ENCODE data around the gene ARSB. TPM values are rescaled to one million over a fixed set of nuclear protein-coding genes. Genes with fewer than 3 reads are reported as not detected.
A peak's percentile ranks its signal among the peaks of the same experiment; 100 is the strongest.

ARSB gene
- total and polyA plus RNA-seq, 10 of the 15 experiments (the other 5 are each of a cell fraction or from before 2014, with no cell fraction given) = 1.2 to 8.2 (median 6.1) TPM

GRCh38 chr5:78985725-78986223 lies 664 bp upstream of the ARSB start (continued):
- TF ChIP-seq HCFC1 (IDR thresholded peaks at IDR 0.05; ENCODE audit: low read length) = no peak
- no peak for TF ChIP-seq POLR2A (IDR thresholded peaks at IDR 0.05; ENCODE audit: low read depth, low read length)
- TF ChIP-seq NRF1 (conservative IDR thresholded peaks at IDR 0.05; ENCODE audit: low read depth, low read length) = no peak
- peak; percentile 81 for TF ChIP-seq CBFB (IDR thresholded peaks at IDR 0.05; ENCODE audit: low read depth)
- TF ChIP-seq RUNX3 (IDR thresholded peaks at IDR 0.05; ENCODE audit: low read length) = peak; percentile 88
- TF ChIP-seq BRCA1 (IDR thresholded peaks at IDR 0.05; ENCODE audit: low read depth, low read length) = no peak
- no peak for TF ChIP-seq NR2C2 (IDR thresholded peaks at IDR 0.05; ENCODE audit: borderline replicate concordance, control insufficient read depth, insufficient read length, low read depth)
- TF ChIP-seq RAD21 (IDR thresholded peaks at IDR 0.05; ENCODE audit: insufficient read depth, low read depth, low read length) = no peak
- peak; percentile 46; the same call in 1 of the 2 replicates for TF ChIP-seq POLR2AphosphoS5 (IDR thresholded peaks at IDR 0.05; ENCODE audit: low read length)
- 0 out of 2 replicates have a peak, but pooled peaks have one; percentile 15 for TF ChIP-seq TCF3 (IDR thresholded peaks at IDR 0.05; ENCODE audit: borderline replicate concordance, insufficient read depth, low read depth, low read length)
- no peak for TF ChIP-seq USF2 (IDR thresholded peaks at IDR 0.05; ENCODE audit: borderline replicate concordance, low read depth, low read length)
- TF ChIP-seq KAT2A (conservative IDR thresholded peaks at IDR 0.05; ENCODE audit: control insufficient read depth, low read depth, low read length) = no peak
- TF ChIP-seq USF1 (IDR thresholded peaks at IDR 0.05; ENCODE audit: borderline replicate concordance, extremely low read length, insufficient read depth, low read depth, low read length) = no peak
- TF ChIP-seq FOS (IDR thresholded peaks at IDR 0.05; ENCODE audit: borderline replicate concordance, extremely low read depth, insufficient read length) = no peak
- TF ChIP-seq TAF1 (IDR thresholded peaks at IDR 0.05; ENCODE audit: borderline replicate concordance, low read depth, low read length) = no peak
- no peak for TF ChIP-seq ZBTB4 (CRISPR knock-in tag; IDR thresholded peaks at IDR 0.05)
- TF ChIP-seq E4F1 (IDR thresholded peaks at IDR 0.05; ENCODE audit: borderline replicate concordance, partially characterized antibody) = no peak
- TF ChIP-seq TCF12 (IDR thresholded peaks at IDR 0.05; ENCODE audit: low read depth, low read length) = peak; percentile 91
- 0 out of 2 replicates have a peak, but pooled peaks have one; percentile 34 for TF ChIP-seq NFXL1 (IDR thresholded peaks at IDR 0.05; ENCODE audit: borderline replicate concordance)
- no peak for TF ChIP-seq CTCF (IDR thresholded peaks at IDR 0.05 in 2 of 3, conservative IDR thresholded peaks at IDR 0.05 in 1 of 3; ENCODE audit: control insufficient read depth in 2 of 3, extremely low read depth in 1 of 3, insufficient read depth in 1 of 3, low read depth in 3 of 3, low read length in 3 of 3)
- TF ChIP-seq SMC3 (IDR thresholded peaks at IDR 0.05; ENCODE audit: borderline replicate concordance, low read length) = no peak
- no peak for TF ChIP-seq HDAC6 (IDR thresholded peaks at IDR 0.05; ENCODE audit: unreplicated experiment)

Measured in GM12878 (cell line).